HL-60 (cell line): ENCODE measurements around the gene RBM5.

Source experiments
- CTCF ChIP-seq: IDR thresholded peaks from one replicate; pipeline ENCODE4 v1.5.1; 2011; ENCODE audit warnings: low read length, control low read depth, inconsistent platforms; ENCODE audit not compliant: insufficient read depth
- POLR2AphosphoS5 ChIP-seq: IDR thresholded peaks from 2 replicates; pipeline ENCODE4 v1.6.1; 2012; ENCODE audit warnings: low read depth
- REST ChIP-seq: IDR thresholded peaks from 2 replicates; pipeline ENCODE4 v1.6.1; 2012; ENCODE audit warnings: low read depth; ENCODE audit not compliant: insufficient replicate concordance
- SPI1 ChIP-seq: IDR thresholded peaks from 2 replicates; pipeline ENCODE4 v1.6.1; 2012; ENCODE audit warnings: low read depth, mild to moderate bottlenecking, borderline replicate concordance

GRCh38 chr3:50125541-50126286, 37.0 kb downstream of the RBM5 start:
- TF ChIP-seq CTCF (no peak), POLR2AphosphoS5 (no peak), REST (no peak), SPI1 (no peak)
